Smooth muscle cell (in vitro differentiated cells): ENCODE measurements around the gene SPSB1. TPM values are rescaled to one million over a fixed set of nuclear protein-coding genes. Genes with fewer than 3 reads are reported as not detected.

Experiments
- DNase-seq: peaks from one replicate; lab custom pipeline; 2025; ENCODE audit not compliant: unreplicated experiment; lab: John Stamatoyannopoulos, UW
- H2AFZ ChIP-seq: fragments of 200-600 bp; sonication (generic); 2 replicates; pipeline ENCODE4 v1.6.0; 2016; ENCODE audit warnings: antibody characterized with exemption, low read depth, mild to moderate bottlenecking
- H3F3A ChIP-seq: fragments of 200-600 bp; sonication (generic); 2 replicates; pipeline ENCODE4 v1.6.0; 2017; ENCODE audit warnings: antibody characterized with exemption, low read depth
- H3K27ac ChIP-seq: fragments of 200-600 bp; sonication (generic); 2 replicates; pipeline ENCODE4 v1.5.1; 2016; ENCODE audit warnings: low read depth, mild to moderate bottlenecking
- H3K27me3 ChIP-seq: fragments of 200-600 bp; sonication (generic); 2 replicates; pipeline ENCODE4 v1.6.1; 2016; ENCODE audit warnings: low read depth, mild to moderate bottlenecking
- H3K36me3 ChIP-seq: fragments of 200-600 bp; sonication (generic); 2 replicates; pipeline ENCODE4 v1.5.1; 2016; ENCODE audit warnings: low read depth
- H3K4me1 ChIP-seq: fragments of 200-600 bp; sonication (generic); 2 replicates; pipeline ENCODE4 v1.5.1; 2016; ENCODE audit warnings: low read depth
- H3K4me2 ChIP-seq: fragments of 200-600 bp; sonication (generic); 2 replicates; pipeline ENCODE4 v1.6.0; 2016; ENCODE audit warnings: mild to moderate bottlenecking
- H3K4me3 ChIP-seq: fragments of 200-600 bp; sonication (generic); 2 replicates; pipeline ENCODE4 v1.5.1; 2016; ENCODE audit warnings: mild to moderate bottlenecking
- H3K79me2 ChIP-seq: fragments of 200-600 bp; sonication (generic); 2 replicates; pipeline ENCODE4 v1.6.0; 2016; ENCODE audit warnings: low read depth, mild to moderate bottlenecking
- H3K9ac ChIP-seq: fragments of 200-600 bp; sonication (generic); 2 replicates; pipeline ENCODE4 v1.6.0; 2016; ENCODE audit warnings: low read depth
- H3K9me3 ChIP-seq: fragments of 200-600 bp; sonication (generic); replicated peaks from 2 replicates; pipeline ENCODE4 v1.5.1; 2016; ENCODE audit warnings: low read depth
- H4K20me1 ChIP-seq: fragments of 200-600 bp; sonication (generic); 2 replicates; pipeline ENCODE4 v1.6.0; 2016; ENCODE audit warnings: low read depth
- CTCF ChIP-seq: fragments of 200-600 bp; sonication (generic); IDR thresholded peaks from 2 replicates; pipeline ENCODE4 v1.5.1; 2017; ENCODE audit warnings: borderline replicate concordance, mild to moderate bottlenecking, antibody characterized with exemption; ENCODE audit not compliant: insufficient read depth, poor library complexity, severe bottlenecking
- WGBS: methylation state at CpG from one replicate; pipeline ENCODE4 v1.1.7; 2016; ENCODE audit warnings: low lambda C conversion rate; 5-methylcytosine and 5-hydroxymethylcytosine counted together
- polyA plus RNA-seq: library from polyadenylated mRNA; unstranded; fragments of >200 nt; fragmentation: Nextera tagmentation; extraction: Ambion mirVana; gene quantifications from 2 replicates; pipeline ENCODE4 v1.2.1, GENCODE V29; 2016
- total RNA-seq: library from RNA; depleted of rRNA; stranded (reverse); fragments of >200 nt; gene quantifications from 2 replicates; pipeline ENCODE4 v1.2.3, GENCODE V29; 2014

Gene SPSB1
- total and polyA plus RNA-seq, 2 experiments from 2014 or later, result 27.6 to 37.0 TPM

GRCh38 chr1:9369964-9370788 is 77.5 kb downstream of the SPSB1 start:
- H3K79me2 ChIP-seq, result peaks cover 39% of the 10 kb centered on the region
- peak overlapping the region; percentile 53 for H3K4me2 ChIP-seq
- H3K27me3 ChIP-seq, result no peaks in the 10 kb centered on the region
- no peak for TF ChIP-seq CTCF
- no peak overlapping the region for H3K9ac ChIP-seq
- no peak overlapping the region for H2AFZ ChIP-seq
- peaks cover 43% of the 10 kb centered on the region for H3F3A ChIP-seq
- no peak overlapping the region for H3K4me3 ChIP-seq
- H4K20me1 ChIP-seq, result peaks cover 52% of the 10 kb centered on the region
- no peaks in the 10 kb centered on the region for H3K4me1 ChIP-seq
- no peaks in the 10 kb centered on the region for H3K36me3 ChIP-seq
- no peak for DNase-seq
- WGBS, result 55% methylated on average over 16 of the region's 16 CpGs
- H3K9me3 ChIP-seq, result no peaks in the 10 kb centered on the region
- peak overlapping the region; percentile 93 for H3K27ac ChIP-seq

GRCh38 chr1:9371391-9371935 is 78.8 kb downstream of the SPSB1 start:
- peak overlapping the region; percentile 71 for H3K9ac ChIP-seq

DNA sequence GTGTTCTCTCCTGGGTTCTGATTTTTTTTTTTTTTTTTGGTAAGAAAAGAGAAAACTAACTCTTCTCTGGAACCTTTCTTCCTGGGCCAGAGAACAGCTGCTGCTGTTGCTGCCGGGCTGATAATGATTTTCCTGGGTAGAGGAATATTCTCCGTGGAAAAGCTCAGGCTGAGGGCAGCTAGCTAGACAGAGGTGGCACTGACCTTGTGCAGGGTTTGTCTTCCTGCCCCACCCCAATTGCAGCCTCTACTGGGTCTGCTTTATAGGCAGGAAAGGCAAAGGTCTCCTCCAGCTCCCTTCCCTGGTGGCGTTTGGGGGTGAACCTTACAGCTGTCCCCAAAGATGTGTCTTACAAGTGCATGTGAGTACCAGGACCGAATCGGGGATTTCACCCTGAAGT is 79.3 kb downstream of the SPSB1 start:
- Histone ChIP-seq H3K9ac (peak overlapping the region; percentile 71), H2AFZ (no peak overlapping the region), H3K4me1 (no peaks in the 10 kb centered on the region), H3F3A (peaks cover 50% of the 10 kb centered on the region), H3K27me3 (no peaks in the 10 kb centered on the region), H3K9me3 (no peaks in the 10 kb centered on the region), H3K36me3 (no peaks in the 10 kb centered on the region), H3K79me2 (peaks cover 21% of the 10 kb centered on the region), H3K4me2 (peak overlapping the region; percentile 64), H3K4me3 (no peak overlapping the region), H4K20me1 (peaks cover 34% of the 10 kb centered on the region), H3K27ac (peak overlapping the region; percentile 93)
- DNase-seq, result no peak
- WGBS, result 64% methylated on average over 5 of the region's 5 CpGs
- TF ChIP-seq CTCF, result no peak

More at GRCh38 chr1:9371391-9371935, 78.8 kb downstream of the SPSB1 start:
- Histone ChIP-seq H3K4me3 (no peak overlapping the region), H3K4me2 (peak overlapping the region; percentile 64), H3K79me2 (peaks cover 26% of the 10 kb centered on the region), H3K27me3 (no peaks in the 10 kb centered on the region), H3K9me3 (no peaks in the 10 kb centered on the region), H3K27ac (peak overlapping the region; percentile 93), H3K4me1 (no peaks in the 10 kb centered on the region), H2AFZ (no peak overlapping the region), H3K36me3 (no peaks in the 10 kb centered on the region), H4K20me1 (peaks cover 39% of the 10 kb centered on the region), H3F3A (peaks cover 46% of the 10 kb centered on the region)
- WGBS, result 10% methylated on average over 15 of the region's 15 CpGs
- peak; percentile 19 for DNase-seq
- no peak for TF ChIP-seq CTCF
